Neural cell (in vitro differentiated cells): ENCODE results near the gene TAX1BP3. TPM values are rescaled to one million over a fixed set of nuclear protein-coding genes. Genes with fewer than 3 reads are reported as not detected.

Source experiments
- H2AFZ ChIP-seq: fragments of 200-600, 300-800 bp; sonication (generic), shearing (Covaris generic); 2 replicates; pipeline ENCODE4 v1.6.0; 2014; ENCODE audit warnings: low read depth, mild to moderate bottlenecking, antibody characterized with exemption, low read length, moderate library complexity
- H3F3A ChIP-seq: fragments of 200-600 bp; shearing (Covaris generic); 2 replicates; pipeline ENCODE4 v1.6.1; 2016; ENCODE audit warnings: mild to moderate bottlenecking, moderate library complexity, mixed read lengths, antibody characterized with exemption, low read length; ENCODE audit not compliant: insufficient read depth, poor library complexity, severe bottlenecking
- H3K27ac ChIP-seq: fragments of 200-600, 300-800 bp; sonication (generic), shearing (Covaris generic); 2 replicates; pipeline ENCODE4 v1.5.1; 2014; ENCODE audit warnings: mild to moderate bottlenecking, low read length, moderate library complexity
- H3K27me3 ChIP-seq: fragments of 300-800, 200-600 bp; sonication (generic), shearing (Covaris generic); 2 replicates; pipeline ENCODE4 v1.6.0; 2014; ENCODE audit warnings: mild to moderate bottlenecking, low read depth, low read length, moderate library complexity; ENCODE audit not compliant: insufficient read depth
- H3K36me3 ChIP-seq: fragments of 300-800, 200-600 bp; sonication (generic), shearing (Covaris generic); 2 replicates; pipeline ENCODE4 v1.5.1; 2014; ENCODE audit warnings: mild to moderate bottlenecking, antibody characterized with exemption, low read length, moderate library complexity; ENCODE audit not compliant: insufficient read depth
- H3K4me2 ChIP-seq: fragments of 300-800, 200-600 bp; sonication (generic), shearing (Covaris generic); 2 replicates; pipeline ENCODE4 v1.6.0; 2014; ENCODE audit warnings: mild to moderate bottlenecking, low read length
- H3K4me3 ChIP-seq: fragments of 300-800, 200-600 bp; sonication (generic), shearing (Covaris generic); 2 replicates; pipeline ENCODE4 v1.5.1; 2014; ENCODE audit warnings: mild to moderate bottlenecking, low read length, moderate library complexity
- H3K79me2 ChIP-seq: fragments of 200-600 bp; shearing (Covaris generic); replicated peaks from 2 replicates; pipeline ENCODE4 v1.6.0; 2014; ENCODE audit warnings: mild to moderate bottlenecking, low read length, moderate library complexity; ENCODE audit not compliant: insufficient read depth
- H3K9ac ChIP-seq: fragments of 300-800, 200-600 bp; sonication (generic), shearing (Covaris generic); 2 replicates; pipeline ENCODE4 v1.6.1; 2016; ENCODE audit warnings: mild to moderate bottlenecking, low read length, mixed read lengths
- H3K9me2 ChIP-seq: fragments of 200-600 bp; shearing (Covaris generic); 2 replicates; pipeline ENCODE4 v1.6.1; 2016; ENCODE audit warnings: mild to moderate bottlenecking, low read length, mixed read lengths; ENCODE audit not compliant: insufficient read depth
- H3K9me3 ChIP-seq: fragments of 200-600, 300-800 bp; sonication (generic), shearing (Covaris generic); 2 replicates; pipeline ENCODE4 v1.6.1; 2016; ENCODE audit warnings: mild to moderate bottlenecking, mixed run types, low read length, moderate library complexity, mixed read lengths
- H4K20me1 ChIP-seq: fragments of 200-600 bp; shearing (Covaris generic); 2 replicates; pipeline ENCODE4 v1.6.1; 2016; ENCODE audit warnings: mild to moderate bottlenecking, mixed run types; ENCODE audit not compliant: insufficient read depth
- EP300 ChIP-seq: fragments of 450-650 bp; conservative IDR thresholded peaks from 2 replicates; pipeline ENCODE4 v1.6.1; 2014; ENCODE audit warnings: antibody characterized with exemption, mild to moderate bottlenecking, moderate library complexity; ENCODE audit not compliant: poor library complexity, severe bottlenecking
- EZH2 ChIP-seq: fragments of 200-600, 300-800 bp; shearing (Covaris generic), sonication (generic); IDR thresholded peaks from 2 replicates; pipeline ENCODE4 v1.6.1; 2014; ENCODE audit warnings: antibody characterized with exemption, low read length, borderline replicate concordance, mild to moderate bottlenecking; ENCODE audit not compliant: insufficient read depth, poor library complexity, severe bottlenecking
- MXI1 ChIP-seq: fragments of 450-650 bp; conservative IDR thresholded peaks from 2 replicates; pipeline ENCODE4 v1.6.1; 2014; ENCODE audit warnings: antibody characterized with exemption, mild to moderate bottlenecking; ENCODE audit not compliant: poor library complexity, severe bottlenecking
- POLR2AphosphoS5 ChIP-seq: IDR thresholded peaks from 2 replicates; pipeline ENCODE4 v1.6.1; 2012
- RAD21 ChIP-seq: fragments of 450-650 bp; conservative IDR thresholded peaks from 2 replicates; pipeline ENCODE4 v1.6.1; 2014; ENCODE audit warnings: antibody characterized with exemption, mild to moderate bottlenecking, moderate library complexity
- REST ChIP-seq: IDR thresholded peaks from 2 replicates; pipeline ENCODE4 v1.6.1; 2012; ENCODE audit warnings: borderline replicate concordance
- SMC3 ChIP-seq: fragments of 450-650 bp; conservative IDR thresholded peaks from 2 replicates; pipeline ENCODE4 v1.6.1; 2014; ENCODE audit warnings: antibody characterized with exemption, mild to moderate bottlenecking, moderate library complexity; ENCODE audit not compliant: poor library complexity
- TAF1 ChIP-seq: IDR thresholded peaks from 2 replicates; pipeline ENCODE4 v1.6.1; 2012; ENCODE audit warnings: low read depth
- polyA plus RNA-seq: library from polyadenylated mRNA; depleted of rRNA; stranded (reverse); fragments of >200 nt; gene quantifications from 2 replicates; pipeline ENCODE4 v1.2.3, GENCODE V29; 2014
- TF ChIP-seq, protein P1 (sequence below): fragments of 450-650 bp; IDR thresholded peaks from 2 replicates; pipeline ENCODE4 v1.5.1; 2014; ENCODE audit warnings: antibody characterized with exemption, mild to moderate bottlenecking, moderate library complexity; ENCODE audit not compliant: poor library complexity, severe bottlenecking

TAX1BP3 gene
- polyA plus RNA-seq, 1 donor from 2014 or later: 79.2 TPM

GRCh38 chr17:3641717-3642486 lies 26.5 kb downstream of the TAX1BP3 start:
- H3K36me3 ChIP-seq: no peaks in the 10 kb centered on the region
- no peak overlapping the region for H3K4me3 ChIP-seq
- no peak overlapping the region for H3K27ac ChIP-seq
- no peaks in the 10 kb centered on the region for H3K9me2 ChIP-seq
- no peaks in the 10 kb centered on the region for H3K79me2 ChIP-seq
- H3F3A ChIP-seq: no peaks in the 10 kb centered on the region
- no peak overlapping the region for H3K4me2 ChIP-seq
- no peak overlapping the region for H3K9ac ChIP-seq
- no peak overlapping the region for H2AFZ ChIP-seq
- H4K20me1 ChIP-seq: no peaks in the 10 kb centered on the region
- TF ChIP-seq, protein P1, sequence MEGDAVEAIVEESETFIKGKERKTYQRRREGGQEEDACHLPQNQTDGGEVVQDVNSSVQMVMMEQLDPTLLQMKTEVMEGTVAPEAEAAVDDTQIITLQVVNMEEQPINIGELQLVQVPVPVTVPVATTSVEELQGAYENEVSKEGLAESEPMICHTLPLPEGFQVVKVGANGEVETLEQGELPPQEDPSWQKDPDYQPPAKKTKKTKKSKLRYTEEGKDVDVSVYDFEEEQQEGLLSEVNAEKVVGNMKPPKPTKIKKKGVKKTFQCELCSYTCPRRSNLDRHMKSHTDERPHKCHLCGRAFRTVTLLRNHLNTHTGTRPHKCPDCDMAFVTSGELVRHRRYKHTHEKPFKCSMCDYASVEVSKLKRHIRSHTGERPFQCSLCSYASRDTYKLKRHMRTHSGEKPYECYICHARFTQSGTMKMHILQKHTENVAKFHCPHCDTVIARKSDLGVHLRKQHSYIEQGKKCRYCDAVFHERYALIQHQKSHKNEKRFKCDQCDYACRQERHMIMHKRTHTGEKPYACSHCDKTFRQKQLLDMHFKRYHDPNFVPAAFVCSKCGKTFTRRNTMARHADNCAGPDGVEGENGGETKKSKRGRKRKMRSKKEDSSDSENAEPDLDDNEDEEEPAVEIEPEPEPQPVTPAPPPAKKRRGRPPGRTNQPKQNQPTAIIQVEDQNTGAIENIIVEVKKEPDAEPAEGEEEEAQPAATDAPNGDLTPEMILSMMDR: no peak
- TF ChIP-seq MXI1: no peak
- no peak for TF ChIP-seq EP300
- no peak for TF ChIP-seq SMC3
- no peak for TF ChIP-seq RAD21
- TF ChIP-seq EZH2: no peak
- no peak for TF ChIP-seq TAF1
- TF ChIP-seq REST: no peak
- H3K9me3 ChIP-seq: no peaks in the 10 kb centered on the region
- no peaks in the 10 kb centered on the region for H3K27me3 ChIP-seq

- no peaks in the 10 kb centered on the region for H4K20me1 ChIP-seq
- no peak overlapping the region for H3K9ac ChIP-seq
Observed at GRCh38 chr17:3641014-3641413, 27.4 kb downstream of the TAX1BP3 start.

More at GRCh38 chr17:3641014-3641413, 27.4 kb downstream of the TAX1BP3 start:
- no peak overlapping the region for H3K27ac ChIP-seq
- H3K4me2 ChIP-seq: no peak overlapping the region
- no peaks in the 10 kb centered on the region for H3K27me3 ChIP-seq
- no peak overlapping the region for H2AFZ ChIP-seq
- no peaks in the 10 kb centered on the region for H3K36me3 ChIP-seq
- H3K9me3 ChIP-seq: no peaks in the 10 kb centered on the region
- no peaks in the 10 kb centered on the region for H3K9me2 ChIP-seq
- H3F3A ChIP-seq: no peaks in the 10 kb centered on the region
- no peak for TF ChIP-seq POLR2AphosphoS5
- no peak for TF ChIP-seq EP300
- TF ChIP-seq, protein P1: no peak
- no peak for TF ChIP-seq EZH2
- TF ChIP-seq TAF1: no peak
- TF ChIP-seq REST: no peak
- TF ChIP-seq SMC3: no peak
- TF ChIP-seq RAD21: no peak
- TF ChIP-seq MXI1: no peak
- H3K4me3 ChIP-seq: no peak overlapping the region
- H3K79me2 ChIP-seq: no peaks in the 10 kb centered on the region
